Measurements from ENCODE around the gene SLC39A7. TPM values are rescaled to one million over a fixed set of nuclear protein-coding genes. Genes with fewer than 3 reads are reported as not detected.

SLC39A7 gene
- total RNA-seq, 1 donor from 2014 or later: 74.8 TPM

- ATAC-seq (no peak), DNase-seq (ENCODE audit: low spot score) (no peak)
Observed at GRCh38 chr6:33189625-33190448, 10.8 kb upstream of the SLC39A7 start.

- ATAC-seq: no peak
- no peak for DNase-seq (ENCODE audit: low spot score)
Observed at GRCh38 chr6:33190504-33191107, 10.1 kb upstream of the SLC39A7 start.

GRCh38 chr6:33191383-33192104 is 9.1 kb upstream of the SLC39A7 start:
- no peak for ATAC-seq
- DNase-seq (ENCODE audit: low spot score): no peak

GRCh38 chr6:33192105-33192646 is 8.5 kb upstream of the SLC39A7 start, which contains the start of gene COL11A2:
Gene COL11A2 (minus strand): TSS chr6:33192467. CDS start chr6:33192240, 227 bp downstream.
- no peak for DNase-seq (ENCODE audit: low spot score)
- no peak for ATAC-seq

- ATAC-seq: peak; percentile 4
- no peak for DNase-seq (ENCODE audit: low spot score)
Observed at GRCh38 chr6:33192671-33193602, 7.7 kb upstream of the SLC39A7 start.

- no peak for DNase-seq (ENCODE audit: low spot score)
- no peak for ATAC-seq
Observed at GRCh38 chr6:33193619-33194018, 7.0 kb upstream of the SLC39A7 start.

GRCh38 chr6:33194431-33194979 is 6.2 kb upstream of the SLC39A7 start:
- no peak for DNase-seq (ENCODE audit: low spot score)
- ATAC-seq: no peak

GRCh38 chr6:33195304-33196165 is 5.1 kb upstream of the SLC39A7 start:
- ATAC-seq: peak; percentile 64
- peak; percentile 80 for DNase-seq (ENCODE audit: low spot score)

- ATAC-seq (peak; percentile 9), DNase-seq (ENCODE audit: low spot score) (no peak)
Observed at GRCh38 chr6:33197431-33198048, 3.1 kb upstream of the SLC39A7 start.

GRCh38 chr6:33198159-33198852 is 2.4 kb upstream of the SLC39A7 start:
- ATAC-seq (peak; percentile 5), DNase-seq (ENCODE audit: low spot score) (peak; percentile 79)

- DNase-seq (ENCODE audit: low spot score): no peak
- no peak for ATAC-seq
Observed at GRCh38 chr6:33198853-33199436, 1.7 kb upstream of the SLC39A7 start.

GRCh38 chr6:33199687-33200218 is 914 bp upstream of the SLC39A7 start:
- ATAC-seq: peak; percentile 64

GRCh38 chr6:33201147-33201545 is 479 bp downstream of the SLC39A7 start:
- no peak for DNase-seq (ENCODE audit: low spot score)
- ATAC-seq: no peak

More at GRCh38 chr6:33199687-33200218, 914 bp upstream of the SLC39A7 start:
- DNase-seq (ENCODE audit: low spot score): no peak

GRCh38 chr6:33201935-33202334 is 1.3 kb downstream of the SLC39A7 start:
- no peak for DNase-seq (ENCODE audit: low spot score)
- ATAC-seq: no peak

- ATAC-seq (no peak), DNase-seq (ENCODE audit: low spot score) (no peak)
Observed at GRCh38 chr6:33202799-33203198, 2.1 kb downstream of the SLC39A7 start.

- ATAC-seq: no peak
- DNase-seq (ENCODE audit: low spot score): no peak
Observed at GRCh38 chr6:33203443-33204164, 2.9 kb downstream of the SLC39A7 start.

- no peak for ATAC-seq
- DNase-seq (ENCODE audit: low spot score): no peak
Observed at GRCh38 chr6:33204165-33204414, 3.4 kb downstream of the SLC39A7 start.
